ENCODE results near the gene COL4A6.

- TF ChIP-seq EZH2 (IDR thresholded peaks at IDR 0.05; ENCODE audit: borderline replicate concordance, low read depth, low read length, severe bottlenecking) (no peak), CTCF (IDR thresholded peaks at IDR 0.05; ENCODE audit: extremely low read depth in 1 of 2, insufficient read depth in 1 of 2, low read depth in 1 of 2, low read length in 2 of 2) (no peak), POLR2AphosphoS5 (IDR thresholded peaks at IDR 0.05; ENCODE audit: insufficient read depth, low read depth, low read length) (no peak), POLR2A (IDR thresholded peaks at IDR 0.05; ENCODE audit: low read depth, low read length) (no peak), MYC (IDR thresholded peaks at IDR 0.05; ENCODE audit: low read depth, low read length) (no peak), JUN (IDR thresholded peaks at IDR 0.05; ENCODE audit: borderline replicate concordance, insufficient read depth, insufficient read length, low read depth) (no peak), GATA2 (IDR thresholded peaks at IDR 0.05; ENCODE audit: insufficient read depth, insufficient read length, low read depth, low read length) (no peak), MAX (IDR thresholded peaks at IDR 0.05; ENCODE audit: insufficient read depth, insufficient read length) (no peak)
These were observed 303.5 kb downstream of the COL4A6 start for GRCh38 chrX:108134724-108135123.

Measured in endothelial cell of umbilical vein (primary cell).